DOHH2 (cell line): ENCODE measurements around the gene OR2AK2.

Source experiments
- H3F3A ChIP-seq: fragments of 200-600 bp; sonication (generic), shearing (Covaris generic); 2 replicates; pipeline ENCODE4 v1.6.0; 2016; ENCODE audit warnings: antibody characterized with exemption, mild to moderate bottlenecking; ENCODE audit not compliant: control insufficient read depth, insufficient read depth
- H3K27ac ChIP-seq: fragments of 200-600 bp; sonication (generic); 2 replicates; pipeline ENCODE4 v1.5.1; 2014; ENCODE audit warnings: low read depth, mild to moderate bottlenecking, low read length, moderate library complexity
- H3K27me3 ChIP-seq: fragments of 200-600 bp; sonication (generic); 2 replicates; pipeline ENCODE4 v1.6.1; 2014; ENCODE audit warnings: mild to moderate bottlenecking, low read length, mixed read lengths; ENCODE audit not compliant: control insufficient read depth
- H3K36me3 ChIP-seq: fragments of 200-600 bp; sonication (generic); 2 replicates; pipeline ENCODE4 v1.6.1; 2014; ENCODE audit warnings: mild to moderate bottlenecking, low read length, moderate library complexity, mixed read lengths; ENCODE audit not compliant: control insufficient read depth
- H3K4me1 ChIP-seq: fragments of 200-600 bp; sonication (generic); 2 replicates; pipeline ENCODE4 v1.6.1; 2014; ENCODE audit warnings: mild to moderate bottlenecking, low read length, mixed read lengths; ENCODE audit not compliant: control insufficient read depth
- H3K4me2 ChIP-seq: fragments of 200-600 bp; sonication (generic); 2 replicates; pipeline ENCODE4 v1.6.0; 2014; ENCODE audit warnings: mild to moderate bottlenecking, low read length, moderate library complexity
- H3K4me3 ChIP-seq: fragments of 200-600 bp; sonication (generic); 2 replicates; pipeline ENCODE4 v1.5.1; 2014; ENCODE audit warnings: mild to moderate bottlenecking, low read length, mixed read lengths
- H3K79me2 ChIP-seq: fragments of 200-600 bp; sonication (generic); 2 replicates; pipeline ENCODE4 v1.6.1; 2014; ENCODE audit warnings: mild to moderate bottlenecking, low read length, mixed read lengths; ENCODE audit not compliant: control insufficient read depth
- H3K9me2 ChIP-seq: fragments of 200-600 bp; sonication (generic); replicated peaks from 2 replicates; pipeline ENCODE4 v1.6.1; 2014; ENCODE audit warnings: mild to moderate bottlenecking, low read length, mixed read lengths; ENCODE audit not compliant: control insufficient read depth
- H3K9me3 ChIP-seq: fragments of 200-600 bp; sonication (generic); 2 replicates; pipeline ENCODE4 v1.6.1; 2014; ENCODE audit warnings: antibody characterized with exemption, low read length, mixed read lengths; ENCODE audit not compliant: control insufficient read depth, insufficient read depth
- H4K20me1 ChIP-seq: fragments of 200-600 bp; sonication (generic); 2 replicates; pipeline ENCODE4 v1.6.0; 2014; ENCODE audit warnings: low read depth, mild to moderate bottlenecking, antibody characterized with exemption, low read length, moderate library complexity; ENCODE audit not compliant: control insufficient read depth, insufficient read depth
- CTCF ChIP-seq: fragments of 200-600 bp; sonication (generic); IDR thresholded peaks from one replicate; pipeline ENCODE4 v1.5.1; 2014; ENCODE audit warnings: antibody characterized with exemption, mild to moderate bottlenecking, low read depth, low read length; ENCODE audit not compliant: poor library complexity, severe bottlenecking
- EZH2phosphoT487 ChIP-seq: fragments of 200-600 bp; sonication (generic); IDR thresholded peaks from 2 replicates; pipeline ENCODE4 v1.6.1; 2017; ENCODE audit warnings: borderline replicate concordance, mild to moderate bottlenecking, antibody characterized with exemption, low read length, moderate library complexity, mixed read lengths

OR2AK2 gene

GRCh38 chr1:247966532-247967204 lies 1.6 kb downstream of the OR2AK2 start:
- Histone ChIP-seq H3K9me2 (no peaks in the 10 kb centered on the region), H3K4me2 (peak overlapping the region; percentile 60), H4K20me1 (no peaks in the 10 kb centered on the region), H3K4me1 (peaks cover 25% of the 10 kb centered on the region), H3K4me3 (peak overlapping the region; percentile 45), H3K27me3 (no peaks in the 10 kb centered on the region), H3K79me2 (no peaks in the 10 kb centered on the region), H3K27ac (peak overlapping the region; percentile 44), H3F3A (peaks cover 5% of the 10 kb centered on the region; the same call in 1 of the 2 replicates), H3K9me3 (no peaks in the 10 kb centered on the region), H3K36me3 (no peaks in the 10 kb centered on the region)
- no peak for TF ChIP-seq CTCF
- no peak for TF ChIP-seq EZH2phosphoT487

- H3K4me3 ChIP-seq = no peak overlapping the region
- no peaks in the 10 kb centered on the region for H3K9me2 ChIP-seq
- no peak overlapping the region for H3K27ac ChIP-seq
- H3K9me3 ChIP-seq = no peaks in the 10 kb centered on the region
- TF ChIP-seq EZH2phosphoT487 (no peak), CTCF (no peak)
- H3K4me1 ChIP-seq = no peaks in the 10 kb centered on the region
- H3K27me3 ChIP-seq = no peaks in the 10 kb centered on the region
- H3F3A ChIP-seq = no peaks in the 10 kb centered on the region
- no peaks in the 10 kb centered on the region for H3K79me2 ChIP-seq
- no peaks in the 10 kb centered on the region for H4K20me1 ChIP-seq
- no peak overlapping the region for H3K4me2 ChIP-seq
- H3K36me3 ChIP-seq = no peaks in the 10 kb centered on the region
Measured at GRCh38 chr1:247992986-247993385, 28.0 kb downstream of the OR2AK2 start.

GRCh38 chr1:247998811-247999210 lies 33.8 kb downstream of the OR2AK2 start:
- H3K4me2 ChIP-seq = no peak overlapping the region
- no peaks in the 10 kb centered on the region for H3K9me2 ChIP-seq
- no peaks in the 10 kb centered on the region for H3K79me2 ChIP-seq
- H3K9me3 ChIP-seq = no peaks in the 10 kb centered on the region
- H3K4me3 ChIP-seq = no peak overlapping the region
- no peaks in the 10 kb centered on the region for H3K4me1 ChIP-seq
- H3K36me3 ChIP-seq = no peaks in the 10 kb centered on the region
- H3K27ac ChIP-seq = no peak overlapping the region
- no peaks in the 10 kb centered on the region for H4K20me1 ChIP-seq
- no peaks in the 10 kb centered on the region for H3F3A ChIP-seq
- no peaks in the 10 kb centered on the region for H3K27me3 ChIP-seq
- TF ChIP-seq EZH2phosphoT487 (no peak), CTCF (no peak)
